ENCODE data around the gene OR10H3. TPM values are rescaled to one million over a fixed set of nuclear protein-coding genes. Genes with fewer than 3 reads are reported as not detected.

Gene OR10H3
- total and polyA plus RNA-seq, 12 donors: not detected

- Histone ChIP-seq H3K27me3 (peaks cover 16% of the 10 kb centered on the region), H3K36me3 (replicated peaks in 1 of 2) (no peaks in the 10 kb centered on the region), H3K27ac (no peak overlapping the region), H3K4me3 (no peak overlapping the region), H3K4me1 (replicated peaks in 1 of 2) (no peaks in the 10 kb centered on the region), H3K9me3 (replicated peaks in 1 of 3) (no peaks in the 10 kb centered on the region)
- TF ChIP-seq POLR2A (IDR thresholded peaks at IDR 0.05): no peak
- no peak for TF ChIP-seq CTCF (IDR thresholded peaks at IDR 0.05)
- no peak for DNase-seq
- 16 to 20% (median 17%) methylated on average over 6 to 25 of the region's 25 CpGs for WGBS, 4 donors
- intact Hi-C loops (cut with DNase I): no loop called here
Observed at GRCh38 chr19:15722956-15723355, 14.8 kb upstream of the OR10H3 start.

- intact Hi-C loops (cut with DNase I): no loop called here
- DNase-seq: no peak
- Histone ChIP-seq H3K27me3 (peaks cover 11% of the 10 kb centered on the region), H3K4me1 (replicated peaks in 1 of 2) (no peaks in the 10 kb centered on the region), H3K4me3 (no peak within 1 kb of the TSS), H3K36me3 (replicated peaks in 1 of 2) (no peaks in the 10 kb centered on the region), H3K9me3 (replicated peaks in 1 of 3) (no peaks in the 10 kb centered on the region), H3K27ac (no peak within 1 kb of the TSS)
- TF ChIP-seq POLR2A (IDR thresholded peaks at IDR 0.05): no peak
- TF ChIP-seq CTCF (IDR thresholded peaks at IDR 0.05): no peak
- 58 to 68% (median 65%) methylated on average over 5 of the region's 5 CpGs for WGBS, 4 donors
Observed at GRCh38 chr19:15727724-15728123, 10.1 kb upstream of the OR10H3 start, which contains the start of gene OR10H2. OR10H2 (plus strand) TSS chr19:15728024; CDS start chr19:15728044, 20 bp downstream.

GRCh38 chr19:15730538-15730937 is 7.2 kb upstream of the OR10H3 start:
- Histone ChIP-seq H3K36me3 (replicated peaks in 1 of 2) (no peaks in the 10 kb centered on the region), H3K27me3 (peaks cover 3% of the 10 kb centered on the region), H3K9me3 (replicated peaks in 1 of 3) (no peaks in the 10 kb centered on the region), H3K27ac (no peak overlapping the region), H3K4me1 (replicated peaks in 1 of 2) (no peaks in the 10 kb centered on the region), H3K4me3 (no peak overlapping the region)
- 26 to 59% (median 38%) methylated on average over 1 of the region's 1 CpG for WGBS, 4 donors
- no peak for TF ChIP-seq POLR2A (IDR thresholded peaks at IDR 0.05)
- no peak for TF ChIP-seq CTCF (IDR thresholded peaks at IDR 0.05)
- DNase-seq: no peak
- intact Hi-C loops (cut with DNase I): no loop called here

- 0 to 33% (median 14%) methylated on average over 1 of the region's 1 CpG for WGBS, 4 donors
- intact Hi-C loops (cut with DNase I): no loop called here
- TF ChIP-seq CTCF (IDR thresholded peaks at IDR 0.05) (no peak), POLR2A (IDR thresholded peaks at IDR 0.05) (no peak)
Observed at GRCh38 chr19:15732388-15732787, 5.4 kb upstream of the OR10H3 start.

More at GRCh38 chr19:15732388-15732787, 5.4 kb upstream of the OR10H3 start:
- Histone ChIP-seq H3K36me3 (replicated peaks in 1 of 2) (no peaks in the 10 kb centered on the region), H3K27ac (no peak overlapping the region), H3K9me3 (replicated peaks in 1 of 3) (no peaks in the 10 kb centered on the region), H3K4me3 (no peak overlapping the region), H3K4me1 (replicated peaks in 1 of 2) (no peaks in the 10 kb centered on the region), H3K27me3 (no peaks in the 10 kb centered on the region)
- no peak for DNase-seq

All from adrenal gland (tissue), 12 donors.